HG02970 (cell line): ENCODE data around the gene LAGE3.
A peak's percentile ranks its signal among the peaks of the same experiment; 100 is the strongest.

ENCODE experiments used
- ATAC-seq: cut with Tn5 transposase; IDR thresholded peaks from one replicate; pipeline ENCODE4 v1.9.1; 2021; ENCODE audit warnings: mild to moderate bottlenecking, moderate library complexity, moderate number of reproducible peaks; ENCODE audit not compliant: unreplicated experiment, low FRiP score

Gene LAGE3

GRCh38 chrX:154458954-154459778, 19.9 kb downstream of the LAGE3 start:
- ATAC-seq: no peak

DNA sequence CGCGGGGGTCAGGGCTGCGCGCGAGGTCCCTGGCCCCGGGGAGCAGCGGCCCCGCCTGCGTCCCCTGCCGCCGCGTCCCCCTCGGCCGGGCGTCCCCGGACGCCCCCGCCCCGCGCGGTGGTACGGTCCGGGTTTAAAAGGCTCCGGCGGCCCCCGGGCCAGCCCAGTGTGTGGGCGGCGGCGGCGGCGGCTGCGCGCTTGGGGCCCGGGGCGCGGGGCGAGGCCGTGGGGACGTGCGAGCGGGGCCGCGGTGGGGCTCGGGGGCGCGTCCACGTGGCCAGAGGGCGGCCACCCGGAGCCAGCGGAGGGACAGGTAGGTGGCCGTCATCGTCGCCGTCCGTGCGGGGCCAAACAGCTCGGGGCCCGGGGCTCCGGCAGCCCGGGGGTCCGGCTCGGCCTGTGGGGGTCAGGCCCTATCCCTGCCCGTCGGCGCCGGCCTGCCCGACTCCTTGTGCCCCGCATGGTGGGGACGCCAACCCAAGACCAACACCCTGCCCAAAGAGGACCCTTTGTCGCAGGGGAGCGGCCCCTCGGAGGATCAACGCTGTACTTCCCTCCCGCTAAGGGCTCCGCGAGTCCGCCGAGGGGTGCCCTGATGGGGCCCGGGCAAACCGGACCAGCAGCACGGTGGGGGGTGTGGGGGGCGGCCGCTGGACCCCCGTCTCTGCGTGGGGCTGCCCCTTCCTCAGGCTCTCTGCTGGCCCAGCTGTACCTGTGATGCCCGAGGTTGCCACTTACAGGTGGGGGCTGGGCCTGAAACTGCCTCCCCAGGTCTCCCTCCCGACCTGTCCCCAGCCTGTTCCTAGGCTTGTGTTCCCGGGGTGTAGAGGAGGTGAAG, 20.7 kb downstream of the LAGE3 start, which contains the start of gene PLXNA3:
Gene PLXNA3 (plus strand): TSS at position 166 of the 838 bp plus-strand sequence. CDS start 1,903 bp downstream, outside the sequence.
- ATAC-seq: peak; percentile 43

- ATAC-seq: peak; percentile 31
These were observed 21.5 kb downstream of the LAGE3 start for GRCh38 chrX:154457491-154458115.

- no peak for ATAC-seq
These were observed 26.3 kb downstream of the LAGE3 start for GRCh38 chrX:154452823-154453222.

DNA sequence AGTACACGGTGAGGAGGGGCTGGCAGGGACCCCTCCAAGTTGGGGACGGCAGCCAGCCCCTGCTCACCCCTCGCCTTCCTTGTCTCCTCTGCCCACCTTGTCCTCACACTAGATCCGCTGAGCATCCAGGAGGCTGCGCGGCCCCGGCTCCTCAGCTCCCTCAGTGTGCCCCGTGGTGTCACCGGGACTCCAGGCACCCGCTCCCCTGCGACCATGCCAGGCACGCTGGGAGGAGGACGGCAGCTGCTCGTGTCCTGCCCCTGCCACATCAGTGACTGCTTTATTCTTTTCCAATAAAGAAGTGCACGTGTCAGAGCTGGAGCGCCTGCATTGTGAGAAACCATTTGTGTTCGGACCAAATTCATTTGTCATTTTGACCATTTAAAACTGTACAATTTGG, 28.8 kb downstream of the LAGE3 start:
- ATAC-seq: no peak

- ATAC-seq: no peak
These were observed 29.5 kb downstream of the LAGE3 start for GRCh38 chrX:154449618-154450017.

GRCh38 chrX:154448484-154448883, 30.6 kb downstream of the LAGE3 start:
- no peak for ATAC-seq

- no peak for ATAC-seq
These were observed 32.7 kb downstream of the LAGE3 start for GRCh38 chrX:154446430-154446829.

- no peak for ATAC-seq
These were observed 33.3 kb downstream of the LAGE3 start for GRCh38 chrX:154445776-154446175.

DNA sequence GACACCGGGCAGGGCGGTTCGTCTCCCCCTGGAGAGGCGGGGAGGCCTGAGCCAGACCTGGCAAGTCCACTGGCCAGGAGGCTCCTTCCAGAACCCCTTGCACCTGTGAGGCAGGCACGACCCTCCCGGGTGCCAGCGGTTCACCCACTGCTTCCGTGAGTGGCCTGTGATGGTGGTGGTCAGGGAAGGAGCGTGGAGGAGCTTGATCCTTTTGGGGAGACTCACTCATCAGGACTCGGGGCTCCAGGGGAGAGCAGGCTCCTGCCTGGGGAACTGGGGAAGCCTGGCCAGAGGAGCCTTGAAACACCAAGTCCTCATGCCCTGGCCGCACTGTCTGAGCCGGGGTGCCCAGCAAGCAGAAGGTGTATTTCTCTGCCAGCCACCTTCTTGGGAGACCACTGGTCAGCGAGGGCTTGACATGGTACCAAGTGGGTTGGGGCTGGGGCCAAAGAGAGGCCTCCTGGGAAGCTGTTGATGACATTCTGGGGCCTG, 34.3 kb downstream of the LAGE3 start:
- no peak for ATAC-seq

GRCh38 chrX:154443992-154444754, 34.9 kb downstream of the LAGE3 start, which contains the start of gene FAM50A:
Gene FAM50A, plus strand, starts transcription at chrX:154444141. Its CDS starts 95 bp downstream, at chrX:154444236.
- no peak for ATAC-seq

DNA sequence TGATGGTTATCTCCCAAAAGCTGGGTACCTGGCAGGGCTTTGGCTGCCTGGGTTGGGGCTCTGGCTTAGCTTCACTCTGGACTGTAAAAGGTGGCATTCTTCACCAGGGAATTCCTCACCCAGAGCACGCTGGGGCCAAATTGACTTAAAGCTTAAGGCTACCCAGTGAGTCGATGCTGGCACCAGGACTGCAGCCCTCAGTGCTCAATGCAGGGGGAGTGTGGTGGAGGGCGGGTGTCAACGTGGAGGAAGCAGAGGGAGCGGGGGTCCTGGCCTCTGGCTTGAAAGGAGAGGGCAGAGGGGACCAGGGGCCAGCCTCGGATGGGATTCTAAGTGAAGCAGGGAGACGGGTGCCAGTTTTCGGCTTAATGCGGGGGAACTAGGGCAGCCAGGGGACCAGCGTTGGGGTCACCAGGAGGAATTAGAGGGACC, 35.6 kb downstream of the LAGE3 start:
- no peak for ATAC-seq

GRCh38 chrX:154441984-154442707, 36.9 kb downstream of the LAGE3 start:
- no peak for ATAC-seq

GRCh38 chrX:154441564-154441963, 37.5 kb downstream of the LAGE3 start:
- ATAC-seq: no peak

DNA sequence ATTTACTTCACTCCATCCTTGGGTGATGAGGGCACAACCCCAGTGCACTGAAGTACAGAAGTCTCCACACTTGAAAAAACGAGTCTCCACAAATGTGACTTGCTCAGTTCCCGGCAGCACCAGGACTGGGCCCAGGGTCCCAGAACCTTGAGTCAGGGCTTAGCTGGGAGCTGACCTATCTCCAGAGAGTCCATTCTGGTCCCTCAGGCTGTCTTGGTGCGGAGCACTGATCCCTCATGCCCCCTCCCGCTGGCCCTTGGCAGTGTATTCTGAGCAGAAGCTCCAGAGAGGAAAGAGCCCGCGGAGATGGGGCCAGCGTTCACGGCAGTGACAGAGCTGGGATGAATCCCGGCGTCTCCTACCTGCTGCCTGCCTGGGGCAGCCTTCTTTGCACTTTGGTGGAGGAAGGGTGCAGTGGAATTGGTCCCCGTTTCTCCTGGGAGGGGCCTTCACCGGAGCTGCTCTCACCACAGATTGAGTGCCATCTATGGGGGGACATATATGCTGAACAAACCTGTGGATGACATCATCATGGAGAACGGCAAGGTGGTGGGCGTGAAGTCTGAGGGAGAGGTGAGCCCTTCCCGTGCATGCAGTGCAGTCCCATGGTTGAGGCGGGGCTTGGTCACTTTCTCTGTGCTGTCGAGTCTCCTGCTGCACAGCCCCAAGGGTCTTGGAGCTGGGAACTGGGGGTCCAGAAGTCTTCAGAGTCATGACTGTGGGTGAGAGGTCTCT, 38.3 kb downstream of the LAGE3 start:
- no peak for ATAC-seq

DNA sequence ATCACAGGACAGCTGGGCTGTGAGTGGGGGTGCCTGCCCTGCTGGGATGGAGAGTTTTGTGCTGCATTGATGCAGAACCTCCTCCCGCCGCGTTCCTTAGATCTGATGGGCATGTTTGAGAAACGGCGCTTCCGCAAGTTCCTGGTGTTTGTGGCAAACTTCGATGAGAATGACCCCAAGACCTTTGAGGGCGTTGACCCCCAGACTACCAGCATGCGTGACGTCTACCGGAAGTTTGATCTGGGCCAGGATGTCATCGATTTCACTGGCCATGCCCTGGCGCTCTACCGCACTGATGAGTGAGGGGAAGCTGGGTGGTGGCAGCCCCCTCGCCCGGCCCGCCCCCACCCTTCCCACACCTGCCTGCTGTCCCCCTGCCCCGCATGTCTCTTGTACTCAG, 39.2 kb downstream of the LAGE3 start:
- ATAC-seq: no peak

- ATAC-seq: no peak
These were observed 40.8 kb downstream of the LAGE3 start for GRCh38 chrX:154437971-154438893.
